H1 (cell line): ENCODE results near the gene COL4A2. TPM values are rescaled to one million over a fixed set of nuclear protein-coding genes. Genes with fewer than 3 reads are reported as not detected.

Experiments used
- CTCF ChIA-PET: fragments of 300-600 bp; sonication (Branson Sonifier 250); formaldehyde crosslinking; loops from one replicate; lab custom pipeline; 2021; ENCODE audit not compliant: partially characterized antibody; lab: Charles Lee
- POLR2A ChIA-PET: fragments of 300-600 bp; sonication (Branson Sonifier 250); formaldehyde crosslinking; loops from one replicate; lab custom pipeline; 2021; ENCODE audit warnings: inconsistent platforms; ENCODE audit not compliant: partially characterized antibody; lab: Charles Lee
- DNase-seq, 2 experiments: peaks; one replicate each; pipeline versions ENCODE4 v3.0.0 to v3.0.0-alpha.2; 2010 to 2022; ENCODE audit warnings: low spot score in 2 of 2, low read depth in 1 of 2, mixed read lengths in 1 of 2
- FAIRE-seq: peaks from 2 replicates; lab custom pipeline; 2011; peaks lifted over from hg19 to GRCh38; lab: Jason Lieb, UNC
- H2AFZ ChIP-seq: 2 replicates; pipeline ENCODE4 v1.8.1; 2012; ENCODE audit warnings: low read length, inconsistent platforms
- H2AK5ac ChIP-seq: 2 replicates; pipeline ENCODE4 v1.6.1; 2013; ENCODE audit warnings: low read depth, low read length
- H2BK120ac ChIP-seq: replicated peaks from 2 replicates; pipeline ENCODE3; 2013; ENCODE audit warnings: low read depth, low read length, inconsistent platforms
- H2BK12ac ChIP-seq: 2 replicates; pipeline ENCODE4 v1.6.1; 2013; ENCODE audit warnings: low read depth, low read length
- H2BK15ac ChIP-seq: 2 replicates; pipeline ENCODE4 v1.6.1; 2013; ENCODE audit warnings: low read length
- H2BK20ac ChIP-seq: 2 replicates; pipeline ENCODE4 v1.6.1; 2013; ENCODE audit warnings: low read length
- H2BK5ac ChIP-seq: 2 replicates; pipeline ENCODE4 v1.6.1; 2013; ENCODE audit warnings: low read depth, low read length
- H3K14ac ChIP-seq: 2 replicates; pipeline ENCODE4 v1.6.1; 2013; ENCODE audit warnings: inconsistent platforms; ENCODE audit not compliant: insufficient read length
- H3K18ac ChIP-seq: 2 replicates; pipeline ENCODE4 v1.6.1; 2013; ENCODE audit warnings: low read length; ENCODE audit errors: extremely low read depth
- H3K23ac ChIP-seq: 2 replicates; pipeline ENCODE4 v1.6.1; 2013; ENCODE audit warnings: inconsistent platforms; ENCODE audit not compliant: insufficient read length
- H3K23me2 ChIP-seq: 2 replicates; pipeline ENCODE4 v1.6.1; 2013; ENCODE audit warnings: low read depth, low read length
- H3K27ac ChIP-seq: 2 replicates; pipeline ENCODE4 v1.6.1; 2011; ENCODE audit warnings: low read depth, low read length, inconsistent platforms
- H3K27me3 ChIP-seq, 4 experiments: replicated peaks in 1 of 4; 1 replicate in 1 of 4; 2 replicates in 3 of 4; pipeline versions ENCODE4 v1.6.1 to v1.8.1; 2011 to 2013; ENCODE audit warnings: low read length in 3 of 4, mild to moderate bottlenecking in 3 of 4, inconsistent platforms in 2 of 4, mixed read lengths in 2 of 4, moderate library complexity in 1 of 4; ENCODE audit not compliant: control insufficient read depth in 3 of 4, insufficient read depth in 3 of 4; ENCODE audit errors: extremely low read depth in 1 of 4
- H3K36me3 ChIP-seq, 4 experiments: 2 replicates each; pipeline versions ENCODE4 v1.6.1 to v1.8.1; 2011 to 2013; ENCODE audit warnings: mild to moderate bottlenecking in 4 of 4, low read length in 3 of 4, moderate library complexity in 2 of 4, control low read depth in 1 of 4, inconsistent platforms in 1 of 4; ENCODE audit not compliant: insufficient read depth in 4 of 4, control insufficient read depth in 2 of 4
- H3K4ac ChIP-seq: replicated peaks from 2 replicates; pipeline ENCODE3; 2013; ENCODE audit warnings: low read length, low read depth, mixed read lengths, inconsistent platforms; ENCODE audit not compliant: insufficient read length
- H3K4me1 ChIP-seq, 4 experiments: replicated peaks in 1 of 4; 1 replicate in 1 of 4; 2 replicates in 3 of 4; pipeline versions ENCODE4 v1.6.1 to v1.8.1; 2011 to 2013; ENCODE audit warnings: low read length in 3 of 4, inconsistent platforms in 2 of 4, mixed read lengths in 1 of 4; ENCODE audit not compliant: insufficient read depth in 4 of 4, control insufficient read depth in 3 of 4
- H3K4me2 ChIP-seq, 2 experiments: 2 replicates each; pipeline versions ENCODE4 v1.6.1 to v1.8.1; 2011 to 2013; ENCODE audit warnings: low read depth in 2 of 2, low read length in 2 of 2, control low read depth in 1 of 2, inconsistent platforms in 1 of 2, mild to moderate bottlenecking in 1 of 2; ENCODE audit not compliant: insufficient read depth in 1 of 2
- H3K4me3 ChIP-seq, 4 experiments: fragments of 200-600, 300-600 bp in 1 of 4; sonication (generic), shearing (Covaris generic), sonication (Bioruptor Twin) in 1 of 4; 2 replicates each; pipeline versions ENCODE4 v1.5.1 to v1.8.1; 2011 to 2016; ENCODE audit warnings: low read length in 4 of 4, low read depth in 3 of 4, control low read depth in 2 of 4, inconsistent platforms in 2 of 4, mild to moderate bottlenecking in 2 of 4, mixed read lengths in 1 of 4, moderate library complexity in 1 of 4; ENCODE audit not compliant: insufficient read depth in 2 of 4; ENCODE audit errors: extremely low read depth in 1 of 4
- H3K56ac ChIP-seq: replicated peaks from 2 replicates; pipeline ENCODE3; 2013; ENCODE audit warnings: low read depth, mild to moderate bottlenecking, mixed read lengths, low read length, inconsistent platforms; ENCODE audit not compliant: insufficient read length
- H3K79me1 ChIP-seq: 2 replicates; pipeline ENCODE4 v1.6.1; 2013; ENCODE audit warnings: low read depth, low read length, control low read depth
- H3K79me2 ChIP-seq, 2 experiments: 2 replicates each; pipeline versions ENCODE4 v1.6.1 to v1.8.1; 2012 to 2013; ENCODE audit warnings: low read length in 2 of 2, mild to moderate bottlenecking in 2 of 2, inconsistent platforms in 1 of 2; ENCODE audit not compliant: insufficient read depth in 2 of 2, control insufficient read depth in 1 of 2
- H3K9ac ChIP-seq, 4 experiments: replicated peaks in 1 of 4; 1 replicate in 1 of 4; 2 replicates in 3 of 4; pipeline versions ENCODE4 v1.6.1 to v1.8.1; 2011 to 2013; ENCODE audit warnings: low read depth in 3 of 4, low read length in 3 of 4, control low read depth in 2 of 4, mild to moderate bottlenecking in 2 of 4, moderate library complexity in 2 of 4, inconsistent platforms in 1 of 4; ENCODE audit errors: extremely low read depth in 1 of 4
- H3K9me3 ChIP-seq, 2 experiments: 2 replicates each; pipeline versions ENCODE4 v1.6.1 to v1.8.1; 2012 to 2013; ENCODE audit warnings: mild to moderate bottlenecking in 2 of 2, moderate library complexity in 2 of 2, control low read depth in 1 of 2, inconsistent platforms in 1 of 2, low read depth in 1 of 2, low read length in 1 of 2, mixed read lengths in 1 of 2; ENCODE audit not compliant: insufficient read depth in 2 of 2
- H4K20me1 ChIP-seq, 2 experiments: replicated peaks in 1 of 2; 2 replicates each; pipeline versions ENCODE3 to v1.8.1; 2011 to 2013; ENCODE audit warnings: inconsistent platforms in 2 of 2, low read length in 2 of 2, mild to moderate bottlenecking in 1 of 2; ENCODE audit not compliant: insufficient read depth in 2 of 2, control insufficient read depth in 1 of 2
- H4K5ac ChIP-seq: 2 replicates; pipeline ENCODE4 v1.6.1; 2013; ENCODE audit warnings: low read length, low read depth, mixed read lengths, inconsistent platforms; ENCODE audit not compliant: insufficient read length
- H4K8ac ChIP-seq: 2 replicates; pipeline ENCODE4 v1.8.0; 2013; ENCODE audit warnings: mild to moderate bottlenecking, moderate library complexity, low read length, inconsistent platforms; ENCODE audit not compliant: insufficient read depth; ENCODE audit errors: extremely low read depth
- H4K91ac ChIP-seq: replicated peaks from 2 replicates; pipeline ENCODE3; 2013; ENCODE audit warnings: low read length, mixed read lengths, inconsistent platforms; ENCODE audit not compliant: insufficient read length
- JUND ChIP-seq: IDR thresholded peaks from 2 replicates; pipeline ENCODE4 v1.6.1; 2011; ENCODE audit warnings: mild to moderate bottlenecking, improper control_type of control experiment, low read length
- SAP30 ChIP-seq: fragments of 300-600 bp; sonication (generic); IDR thresholded peaks from 2 replicates; pipeline ENCODE4 v1.7.1; 2012; ENCODE audit warnings: low read length, moderate library complexity, mild to moderate bottlenecking, inconsistent platforms; ENCODE audit not compliant: insufficient read depth, insufficient replicate concordance
- TBP ChIP-seq: IDR thresholded peaks from 2 replicates; pipeline ENCODE4 v1.6.1; 2011; ENCODE audit warnings: low read depth, low read length, improper control_type of control experiment
- TCF12 ChIP-seq: IDR thresholded peaks from 2 replicates; pipeline ENCODE4 v1.6.1; 2011; ENCODE audit warnings: low read depth, mild to moderate bottlenecking, low read length
- TEAD4 ChIP-seq: IDR thresholded peaks from 2 replicates; pipeline ENCODE4 v1.6.1; 2012; ENCODE audit warnings: low read depth, low read length, inconsistent platforms, mixed read lengths
- WGBS, 2 experiments: shearing (Covaris generic) in 1 of 2; methylation state at CpG; one replicate each; pipeline versions ENCODE4 v1.1.6 to v1.1.7; 2013 to 2015; ENCODE audit warnings: low lambda C conversion rate in 2 of 2, mixed read lengths in 2 of 2, inconsistent platforms in 1 of 2, low coverage in 1 of 2, missing lambda C conversion rate in 1 of 2; ENCODE audit not compliant: insufficient replicate concordance in 2 of 2, insufficient coverage in 1 of 2, insufficient read length in 1 of 2; ENCODE audit errors: extremely low coverage in 1 of 2, missing lambda C conversion rate in 1 of 2; 5-methylcytosine and 5-hydroxymethylcytosine counted together
- polyA plus RNA-seq, 7 experiments: library from polyadenylated mRNA; depleted of rRNA in 3 of 7; stranded (reverse) in 5 of 7; unstranded in 2 of 7; fragments of >200 nt in 5 of 7; fragments of 200-250 nt in 2 of 7; gene quantifications; 1 replicate in 5 of 7; 2 replicates in 1 of 7; 4 replicates in 1 of 7; pipeline versions ENCODE4 v1.2.1 to v1.2.3, GENCODE V29; 2011 to 2013; ENCODE audit warnings: missing spikeins in 2 of 7, mixed read lengths in 2 of 7
- total RNA-seq: library from RNA; stranded (reverse); fragmentation: NEBNext Ultra II Directional; extraction: Animal tissue kit (Norgen Biotek cat#: 25700); gene quantifications from 2 replicates; pipeline ENCODE4 v1.2.1, GENCODE V29; 2021

The COL4A2 gene
- total and polyA plus RNA-seq, 2 of the 8 experiments (the other 6 are each of a cell fraction or from before 2014, with no cell fraction given), result 80.4 to 87.3 TPM

DNA sequence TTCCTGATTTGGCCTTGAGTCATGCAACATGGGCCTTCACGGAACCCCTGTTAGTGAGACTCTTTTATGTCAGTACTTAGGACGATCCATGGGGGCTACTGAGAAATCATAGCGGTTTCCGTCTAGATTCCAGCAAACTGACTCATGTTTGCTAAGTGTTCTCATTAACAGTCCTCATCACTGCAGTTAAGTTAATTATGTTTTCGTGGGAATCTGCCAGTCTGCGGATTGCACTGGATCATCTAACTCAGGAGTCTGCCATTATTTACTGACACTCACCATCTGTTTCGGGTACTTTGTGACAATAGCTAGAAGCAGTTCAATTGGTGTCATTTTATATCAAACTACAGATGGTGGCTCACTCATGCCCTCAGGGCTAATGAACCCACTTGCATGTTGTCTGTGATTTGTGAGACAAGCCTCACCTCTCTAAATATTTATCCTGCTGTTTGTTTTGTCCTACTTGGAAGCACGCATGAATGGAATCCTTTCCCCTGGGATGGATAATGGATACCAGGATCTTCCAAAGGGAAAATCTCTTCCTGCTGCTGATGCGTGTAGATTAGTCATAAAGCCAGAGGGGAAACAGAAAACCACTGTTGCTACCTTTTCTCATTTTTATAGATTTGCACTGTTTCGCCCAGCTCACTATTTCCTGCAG is 192.7 kb downstream of the COL4A2 start:
- no peak overlapping the region for H3K4me3 ChIP-seq
- no peak overlapping the region for H4K91ac ChIP-seq
- peaks cover 3 to 10% of the 10 kb centered on the region in 2 experiments; a peak in 2 of 4 replicates for H3K9me3 ChIP-seq
- no peak overlapping the region for H2AFZ ChIP-seq
- 86% methylated on average over 10 of the region's 10 CpGs; no CpG with 5 or more reads in 1 of the 2 experiments for WGBS, 2 experiments
- no peak overlapping the region for H3K4me2 ChIP-seq
- no peak overlapping the region for H3K23ac ChIP-seq
- no peaks in the 10 kb centered on the region for H3K79me2 ChIP-seq
- no peak overlapping the region for H2BK12ac ChIP-seq
- no peak overlapping the region for H3K18ac ChIP-seq
- no peak overlapping the region for H2BK20ac ChIP-seq
- no peak overlapping the region for H2BK5ac ChIP-seq
- no peak overlapping the region for H2BK15ac ChIP-seq
- no peaks in the 10 kb centered on the region; a peak in 1 of 7 replicates for H3K27me3 ChIP-seq
- no peak overlapping the region for H3K4ac ChIP-seq
- no peak overlapping the region for H3K14ac ChIP-seq
- ChIA-PET POLR2A (interaction anchor here (1.5 kb wide), 1 partner anchor 19 kb away, joined by 4 read pairs; no protein-coding TSS in a partner anchor), CTCF (interaction anchor here (0.8 to 1.6 kb wide), 4 partner anchors 11 to 44 kb away, joined by 3 to 7 read pairs (median 4); no protein-coding TSS in a partner anchor)
- H3K56ac ChIP-seq, result no peak overlapping the region
- no peaks in the 10 kb centered on the region for H3K4me1 ChIP-seq
- no peaks in the 10 kb centered on the region; the same call in 1 of the 2 replicates for H3K79me1 ChIP-seq
- H4K5ac ChIP-seq, result no peak overlapping the region
- no peak for DNase-seq
- H4K8ac ChIP-seq, result no peak overlapping the region
- H3K27ac ChIP-seq, result no peak overlapping the region
- no peaks in the 10 kb centered on the region for H4K20me1 ChIP-seq
- no peaks in the 10 kb centered on the region for H3K23me2 ChIP-seq
- no peak for FAIRE-seq
- H3K36me3 ChIP-seq, result peaks cover 5 to 70% (median 43%) of the 10 kb centered on the region in 4 experiments; a peak in 7 of 8 replicates
- H2AK5ac ChIP-seq, result no peak overlapping the region
- no peak overlapping the region for H3K9ac ChIP-seq
- H2BK120ac ChIP-seq, result no peak overlapping the region
- TF ChIP-seq TEAD4 (no peak), TBP (no peak), TCF12 (no peak), SAP30 (no peak), JUND (no peak)
